UCSD-AML1 (cell line): ENCODE data around the gene CKS2.
"Not testable (repeated sequence)": the region's sequence is repeated elsewhere in the genome, so short reads cannot be mapped to it uniquely, and the experiment has no call there.

Experiments used
- DNase-seq: peaks from one replicate; lab custom pipeline; 2025; ENCODE audit not compliant: unreplicated experiment; lab: John Stamatoyannopoulos, UW

Gene CKS2

GRCh38 chr9:89309608-89310474 lies 1.2 kb upstream of the CKS2 start:
- no peak for DNase-seq

DNA sequence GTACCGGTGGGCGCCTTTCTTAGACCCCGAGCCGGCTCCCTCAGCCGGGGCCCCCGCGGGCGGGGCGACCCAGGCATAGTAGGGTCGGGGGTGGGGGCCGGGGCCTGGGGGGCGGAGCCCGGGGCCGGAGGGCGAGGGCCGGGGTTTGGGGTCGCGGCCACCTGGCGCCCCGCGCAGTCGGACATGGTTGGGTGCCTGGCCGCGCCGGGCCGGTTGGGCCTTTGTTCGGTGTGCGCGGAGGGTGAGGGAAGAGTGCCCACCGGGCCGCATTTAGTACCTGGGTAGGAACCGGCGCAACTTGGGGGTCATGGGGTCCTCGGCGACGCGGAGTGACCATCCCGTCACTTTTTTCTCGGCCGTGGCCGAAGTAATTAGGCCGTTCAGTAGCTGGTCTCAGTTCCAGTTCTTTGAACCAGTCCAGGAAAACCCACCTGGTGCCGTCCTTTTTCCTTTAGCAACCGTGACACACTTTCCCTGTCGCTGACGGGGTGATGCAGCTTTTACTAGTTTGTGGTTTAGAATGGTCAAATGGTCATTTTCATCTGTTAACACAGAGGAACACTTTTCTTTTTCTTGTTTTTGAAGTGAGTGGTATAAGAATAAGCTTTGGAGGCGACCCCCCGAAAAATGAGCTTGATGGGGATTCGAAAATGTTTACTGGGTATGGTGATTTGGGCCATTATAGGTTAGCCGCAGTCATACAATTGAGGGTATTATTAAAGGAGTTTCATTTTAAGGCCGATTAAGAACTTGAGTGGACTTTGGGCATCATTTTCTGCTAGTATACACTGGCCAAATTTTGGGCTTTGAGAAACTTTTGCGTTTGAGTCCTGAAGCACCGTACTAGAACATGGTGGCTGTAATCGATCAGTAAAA lies 589 bp downstream of the CKS2 start:
- no peak for DNase-seq

GRCh38 chr9:89312222-89312571 lies 1.2 kb downstream of the CKS2 start:
- DNase-seq = no peak

- DNase-seq = no peak
Measured at GRCh38 chr9:89313842-89314241, 2.8 kb downstream of the CKS2 start.

DNA sequence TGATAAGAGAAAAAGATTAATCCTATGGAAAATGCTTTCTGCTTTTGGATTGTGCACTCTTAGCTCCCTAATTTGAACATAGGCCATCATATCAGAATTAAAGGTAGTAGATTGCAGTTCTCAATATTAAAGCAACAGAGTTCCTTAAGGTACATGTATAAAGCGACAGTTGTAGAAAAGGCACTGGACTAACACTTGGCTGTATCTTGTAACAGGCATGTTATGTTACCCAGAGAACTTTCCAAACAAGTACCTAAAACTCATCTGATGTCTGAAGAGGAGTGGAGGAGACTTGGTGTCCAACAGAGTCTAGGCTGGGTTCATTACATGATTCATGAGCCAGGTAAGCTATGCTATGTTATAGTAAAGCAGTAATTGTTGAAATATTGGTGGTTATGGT lies 4.0 kb downstream of the CKS2 start:
- no peak for DNase-seq

GRCh38 chr9:89315482-89315881 lies 4.5 kb downstream of the CKS2 start:
- no peak for DNase-seq

- no peak for DNase-seq
Measured at GRCh38 chr9:89317282-89317681, 6.3 kb downstream of the CKS2 start.

GRCh38 chr9:89318123-89319014 lies 7.4 kb downstream of the CKS2 start, which contains the start of gene SECISBP2:
SECISBP2 (plus strand) TSS chr9:89318500; CDS start chr9:89318577, 77 bp downstream.
- peak; percentile 97 for DNase-seq

DNA sequence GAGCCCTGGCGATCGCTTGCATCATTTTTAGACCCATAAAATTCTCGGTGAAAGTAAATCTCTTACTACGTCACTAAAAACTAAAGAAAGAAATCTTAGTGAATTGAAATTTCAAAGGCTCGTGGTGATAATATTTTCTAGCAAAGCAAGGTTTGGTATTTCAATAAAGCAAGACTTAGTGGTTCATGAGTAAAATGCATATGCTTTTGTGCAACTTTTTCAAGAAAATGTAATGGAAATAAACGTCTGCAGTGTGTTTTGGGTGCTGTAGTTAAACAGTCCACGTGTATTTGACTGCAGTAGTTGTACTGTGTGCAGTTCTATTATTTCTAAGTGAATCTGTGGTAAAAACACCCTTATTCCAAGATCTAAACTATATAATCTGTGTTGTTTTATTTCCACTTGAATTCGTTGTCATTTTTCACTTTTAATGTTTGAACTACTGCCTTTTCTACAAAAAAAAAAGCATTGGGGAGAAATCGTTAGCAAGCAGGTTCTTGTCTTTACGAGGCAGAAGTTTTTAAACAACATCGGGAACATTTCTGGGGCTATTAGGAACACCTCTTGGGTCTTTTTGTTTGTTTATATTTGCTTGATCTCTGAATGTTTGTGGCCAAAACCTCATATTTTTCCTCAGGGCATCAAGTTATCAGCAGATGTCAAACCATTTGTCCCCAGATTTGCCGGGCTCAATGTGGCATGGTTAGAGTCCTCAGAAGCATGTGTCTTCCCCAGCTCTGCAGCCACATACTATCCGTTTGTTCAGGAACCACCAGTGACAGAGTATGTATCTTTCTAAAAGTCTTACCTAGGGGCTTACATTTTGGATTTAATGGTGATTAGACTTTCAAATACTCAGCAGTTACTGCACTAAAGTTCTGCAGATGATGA lies 8.3 kb downstream of the CKS2 start:
- DNase-seq = no peak

DNA sequence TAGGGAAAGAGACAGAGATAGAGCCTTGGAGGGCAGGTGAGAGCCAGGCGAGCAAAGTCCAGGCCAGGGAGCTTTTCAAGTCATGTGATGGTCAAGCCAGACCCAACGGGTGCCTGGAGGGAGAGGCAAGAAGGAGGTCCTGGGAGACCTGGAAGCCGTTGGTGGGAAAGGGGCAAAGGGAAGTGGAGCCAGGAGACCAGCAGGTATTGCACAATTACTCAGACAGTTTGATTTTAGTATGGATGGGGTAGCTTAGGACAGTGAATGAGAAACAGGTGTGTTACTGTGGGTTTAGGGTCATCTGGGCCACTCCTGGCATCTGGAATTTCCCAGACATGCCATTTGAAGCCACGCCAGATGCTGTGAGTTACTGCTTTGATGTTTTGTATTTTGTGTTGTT lies 12.4 kb downstream of the CKS2 start:
- DNase-seq = no peak

DNA sequence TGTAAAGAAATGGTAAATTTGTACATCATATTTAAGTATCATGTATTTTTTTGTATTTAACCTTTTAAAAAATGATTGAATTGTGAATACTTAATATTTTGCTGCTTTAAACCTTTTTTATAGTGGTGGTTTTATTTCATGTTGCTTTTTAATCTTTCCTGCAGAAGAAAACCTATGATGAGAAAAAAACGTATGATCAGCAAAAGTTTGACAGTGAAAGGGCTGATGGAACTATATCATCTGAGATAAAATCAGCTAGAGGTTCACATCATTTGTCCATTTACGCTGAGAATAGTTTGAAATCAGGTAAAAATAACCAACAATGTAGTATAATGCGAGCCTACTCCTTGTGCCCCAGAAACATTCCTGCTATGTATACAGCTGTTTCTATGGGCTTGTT lies 14.7 kb downstream of the CKS2 start:
- no peak for DNase-seq

- no peak for DNase-seq
Measured at GRCh38 chr9:89328064-89328463, 17.1 kb downstream of the CKS2 start.

GRCh38 chr9:89329917-89330316 lies 18.9 kb downstream of the CKS2 start:
- no peak for DNase-seq

- no peak for DNase-seq
Measured at GRCh38 chr9:89330513-89330912, 19.5 kb downstream of the CKS2 start.

GRCh38 chr9:89339807-89340206 lies 28.8 kb downstream of the CKS2 start:
- DNase-seq = no peak

DNA sequence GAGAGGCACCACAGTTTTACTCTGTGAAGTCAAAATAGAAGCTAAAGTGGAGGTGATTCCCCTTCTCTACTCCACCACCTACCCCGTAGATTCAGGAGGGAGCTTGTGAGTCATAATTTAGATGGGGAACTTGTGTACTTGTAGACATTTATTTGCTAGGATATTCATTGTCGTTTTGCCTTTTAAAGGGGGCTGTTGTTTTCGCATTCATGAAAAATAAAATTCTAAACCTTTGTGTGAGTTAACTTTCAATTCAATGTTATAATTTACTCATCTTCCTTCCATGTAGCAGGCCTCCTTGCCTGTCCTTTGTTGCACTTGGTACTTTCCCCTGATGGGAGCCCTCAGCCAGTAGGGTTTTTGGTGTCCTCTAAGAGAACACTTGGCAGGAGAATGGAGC lies 29.3 kb downstream of the CKS2 start:
- DNase-seq = no peak

DNA sequence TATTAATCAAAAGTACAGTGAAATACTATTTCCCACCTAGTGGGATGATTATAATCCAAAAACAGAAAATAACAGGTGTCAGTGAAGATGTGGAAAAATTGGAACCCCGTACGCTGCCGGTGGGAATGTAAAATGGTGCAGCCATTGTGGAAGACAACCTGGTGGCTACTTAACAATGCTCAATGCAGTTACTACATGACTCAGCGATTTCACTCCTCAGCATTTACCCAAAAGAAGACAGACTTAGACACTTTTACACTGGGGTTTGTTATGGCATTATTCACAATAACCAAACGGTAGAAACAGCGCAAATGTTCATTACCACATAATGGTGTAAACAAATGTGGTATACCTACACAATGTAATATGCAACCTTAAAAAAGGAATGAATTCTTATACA lies 31.2 kb downstream of the CKS2 start:
- DNase-seq = no peak

DNA sequence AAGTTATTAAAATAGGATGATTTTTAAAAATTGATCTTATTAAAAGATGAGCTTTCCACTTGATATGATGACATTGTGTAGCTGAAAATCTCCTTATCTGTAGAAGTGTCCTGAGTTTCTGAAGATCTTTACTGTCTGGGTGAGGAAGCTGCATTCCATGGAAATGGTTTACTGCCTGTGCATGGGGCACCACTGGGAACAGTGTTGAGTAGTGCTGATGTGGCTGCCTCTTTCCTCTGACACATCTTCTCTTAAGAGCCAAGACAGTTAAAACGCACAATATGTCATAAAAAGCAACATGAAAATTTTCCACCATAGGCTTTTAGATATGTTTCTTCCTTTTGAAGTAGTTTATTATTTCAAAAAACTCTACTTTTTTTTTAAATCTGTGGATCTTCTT lies 32.0 kb downstream of the CKS2 start:
- no peak for DNase-seq

DNA sequence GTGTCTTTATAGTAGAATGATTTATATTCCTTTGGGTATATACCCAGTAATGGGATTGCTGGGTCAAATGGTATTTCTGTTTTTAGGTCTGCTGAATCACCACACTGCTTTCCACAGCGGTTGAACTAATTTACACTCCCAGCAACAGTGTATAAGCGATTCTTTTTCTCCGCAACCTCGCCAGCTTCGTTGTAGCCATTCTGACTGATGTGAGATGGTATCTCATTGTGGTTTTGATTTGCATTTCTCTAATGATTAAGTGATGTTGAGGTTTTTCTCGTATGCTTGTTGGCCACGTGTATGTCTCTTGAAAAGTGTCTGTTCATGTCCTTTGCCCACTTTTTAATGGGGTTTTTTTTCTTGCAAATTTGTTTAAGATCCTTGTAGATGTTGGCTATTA lies 32.8 kb downstream of the CKS2 start:
- not testable (repeated sequence) for DNase-seq

- DNase-seq = no peak
Measured at GRCh38 chr9:89345476-89345875, 34.5 kb downstream of the CKS2 start.
